G401 (cell line): ENCODE measurements around the gene SLIT1. TPM values are rescaled to one million over a fixed set of nuclear protein-coding genes. Genes with fewer than 3 reads are reported as not detected.

ENCODE experiments used
- DNase-seq: peaks from one replicate; pipeline ENCODE4 v3.0.0-alpha.2; 2015; ENCODE audit warnings: low spot score
- in situ Hi-C: cut with HindIII; loops from 2 replicates; pipeline ENCODE4 v1.10.0; 2016; ENCODE audit warnings: low sequenced_read_pairs, mixed read lengths
- total RNA-seq: library from RNA; depleted of rRNA; stranded (reverse); fragments of >200 nt; shearing (Covaris generic); gene quantifications from 2 replicates; pipeline ENCODE4 v1.2.3, GENCODE V29; 2014

The SLIT1 gene
- total RNA-seq, 1 experiment from 2014 or later = 0.20 TPM

GRCh38 chr10:97022616-97023015, 163.1 kb downstream of the SLIT1 start:
- in situ Hi-C loops = no loop called here
- DNase-seq = peak; percentile 24

- in situ Hi-C loops = no loop called here
- peak; percentile 98 for DNase-seq
Measured at GRCh38 chr10:97020452-97021400, 165.0 kb downstream of the SLIT1 start.

GRCh38 chr10:97019213-97019844, 166.4 kb downstream of the SLIT1 start:
- no peak for DNase-seq
- in situ Hi-C loops = no loop called here

GRCh38 chr10:97018251-97019212, 167.2 kb downstream of the SLIT1 start:
- in situ Hi-C loops = no loop called here
- DNase-seq = no peak

- in situ Hi-C loops = no loop called here
- no peak for DNase-seq
Measured at GRCh38 chr10:97017474-97017903, 168.3 kb downstream of the SLIT1 start.

GRCh38 chr10:97016728-97017473, 168.9 kb downstream of the SLIT1 start:
- DNase-seq = no peak

GRCh38 chr10:97015240-97015639, 170.5 kb downstream of the SLIT1 start:
- no peak for DNase-seq
- in situ Hi-C loops = no loop called here

More at GRCh38 chr10:97016728-97017473, 168.9 kb downstream of the SLIT1 start:
- in situ Hi-C loops = no loop called here

- in situ Hi-C loops = no loop called here
- no peak for DNase-seq
Measured at GRCh38 chr10:97013983-97014382, 171.8 kb downstream of the SLIT1 start.

- DNase-seq = no peak
- in situ Hi-C loops = no loop called here
Measured at GRCh38 chr10:97013568-97013967, 172.2 kb downstream of the SLIT1 start.

GRCh38 chr10:97012470-97012869, 173.3 kb downstream of the SLIT1 start:
- DNase-seq = no peak
- in situ Hi-C loops = no loop called here

GRCh38 chr10:97011397-97011796, 174.4 kb downstream of the SLIT1 start:
- DNase-seq = no peak
- in situ Hi-C loops = no loop called here

GRCh38 chr10:97010695-97011206, 175.0 kb downstream of the SLIT1 start:
- in situ Hi-C loops = no loop called here
- DNase-seq = no peak

- no peak for DNase-seq
- in situ Hi-C loops = no loop called here
Measured at GRCh38 chr10:97007417-97007816, 178.3 kb downstream of the SLIT1 start.

GRCh38 chr10:97006364-97006763, 179.4 kb downstream of the SLIT1 start:
- DNase-seq = no peak
- in situ Hi-C loops = no loop called here

- in situ Hi-C loops = no loop called here
- DNase-seq = no peak
Measured at GRCh38 chr10:97005349-97005748, 180.4 kb downstream of the SLIT1 start.

- no peak for DNase-seq
- in situ Hi-C loops = no loop called here
Measured at GRCh38 chr10:97004591-97004990, 181.2 kb downstream of the SLIT1 start.

- in situ Hi-C loops = no loop called here
- no peak for DNase-seq
Measured at GRCh38 chr10:97003804-97004201, 182.0 kb downstream of the SLIT1 start.

- no peak for DNase-seq
- in situ Hi-C loops = no loop called here
Measured at GRCh38 chr10:97003151-97003803, 182.5 kb downstream of the SLIT1 start.
